GM12892 (cell line): ENCODE measurements around the gene GTPBP3.
A peak's percentile ranks its signal among the peaks of the same experiment; 100 is the strongest.
"Not testable (repeated sequence)": the region's sequence is repeated elsewhere in the genome, so short reads cannot be mapped to it uniquely, and the experiment has no call there.

Source experiments
- DNase-seq: peaks from one replicate; pipeline ENCODE4 v3.0.0; 2011; ENCODE audit not compliant: insufficient read length
- FAIRE-seq: peaks from 2 replicates; lab custom pipeline; 2011; peaks lifted over from hg19 to GRCh38; lab: Jason Lieb, UNC
- POLR2A ChIP-seq: IDR thresholded peaks from 2 replicates; pipeline ENCODE4 v1.6.1; 2011; ENCODE audit warnings: low read depth, low read length, control low read depth
- POLR2AphosphoS5 ChIP-seq: IDR thresholded peaks from 2 replicates; pipeline ENCODE4 v1.6.1; 2011; ENCODE audit warnings: low read depth, low read length, control low read depth
- TAF1 ChIP-seq: IDR thresholded peaks from 2 replicates; pipeline ENCODE4 v1.6.1; 2011; ENCODE audit warnings: low read depth, mild to moderate bottlenecking, control low read depth, low read length, borderline replicate concordance

The GTPBP3 gene

GRCh38 chr19:17358395-17358794 lies 21.0 kb downstream of the GTPBP3 start:
- no peak for DNase-seq
- no peak for FAIRE-seq
- no peak for TF ChIP-seq TAF1
- TF ChIP-seq POLR2AphosphoS5: no peak
- TF ChIP-seq POLR2A: no peak

- DNase-seq: no peak
- FAIRE-seq: no peak
- TF ChIP-seq POLR2A (no peak), POLR2AphosphoS5 (no peak), TAF1 (no peak)
Observed at GRCh38 chr19:17359905-17360800, 22.8 kb downstream of the GTPBP3 start.

- not testable (repeated sequence) for DNase-seq, FAIRE-seq
Observed at GRCh38 chr19:17363852-17364605, 26.7 kb downstream of the GTPBP3 start.

- FAIRE-seq (no peak), DNase-seq (peak; percentile 11)
- TF ChIP-seq POLR2A (no peak), POLR2AphosphoS5 (no peak), TAF1 (no peak)
Observed at GRCh38 chr19:17365361-17365760, 28.0 kb downstream of the GTPBP3 start.

GRCh38 chr19:17370026-17370587 lies 32.8 kb downstream of the GTPBP3 start:
- DNase-seq: no peak
- no peak for TF ChIP-seq TAF1
- no peak for TF ChIP-seq POLR2AphosphoS5
- TF ChIP-seq POLR2A: 0 out of 2 replicates have a peak, but pooled peaks have one; percentile 28
- peak; percentile 76 for FAIRE-seq

- no peak for FAIRE-seq
- DNase-seq: no peak
- TF ChIP-seq POLR2A (no peak), POLR2AphosphoS5 (no peak), TAF1 (no peak)
Observed at GRCh38 chr19:17376935-17377600, 39.7 kb downstream of the GTPBP3 start, which contains the start of gene PLVAP. TSS of gene PLVAP (minus strand) at chr19:17377342. CDS start at chr19:17377288, 54 bp downstream.

GRCh38 chr19:17378271-17378670 lies 40.9 kb downstream of the GTPBP3 start:
- no peak for FAIRE-seq
- TF ChIP-seq TAF1 (no peak), POLR2A (no peak), POLR2AphosphoS5 (no peak)
- DNase-seq: no peak

GRCh38 chr19:17379221-17379631 lies 41.9 kb downstream of the GTPBP3 start:
- TF ChIP-seq POLR2AphosphoS5 (no peak), TAF1 (no peak), POLR2A (no peak)
- no peak for FAIRE-seq

GRCh38 chr19:17380426-17381138 lies 43.2 kb downstream of the GTPBP3 start:
- no peak for DNase-seq
- TF ChIP-seq TAF1 (no peak), POLR2AphosphoS5 (no peak), POLR2A (no peak)
- FAIRE-seq: no peak

More at GRCh38 chr19:17379221-17379631, 41.9 kb downstream of the GTPBP3 start:
- DNase-seq: no peak

- DNase-seq: peak; percentile 65
- TF ChIP-seq POLR2AphosphoS5 (no peak), POLR2A (no peak), TAF1 (no peak)
- FAIRE-seq: peak; percentile 84
Observed at GRCh38 chr19:17385878-17386611, 48.7 kb downstream of the GTPBP3 start.
